GM21447 (cell line): ENCODE data around the gene TMEM164.

Source experiments
- ATAC-seq: cut with Tn5 transposase; IDR thresholded peaks from one replicate; pipeline ENCODE4 v1.9.1; 2021; ENCODE audit not compliant: unreplicated experiment

Gene TMEM164

DNA sequence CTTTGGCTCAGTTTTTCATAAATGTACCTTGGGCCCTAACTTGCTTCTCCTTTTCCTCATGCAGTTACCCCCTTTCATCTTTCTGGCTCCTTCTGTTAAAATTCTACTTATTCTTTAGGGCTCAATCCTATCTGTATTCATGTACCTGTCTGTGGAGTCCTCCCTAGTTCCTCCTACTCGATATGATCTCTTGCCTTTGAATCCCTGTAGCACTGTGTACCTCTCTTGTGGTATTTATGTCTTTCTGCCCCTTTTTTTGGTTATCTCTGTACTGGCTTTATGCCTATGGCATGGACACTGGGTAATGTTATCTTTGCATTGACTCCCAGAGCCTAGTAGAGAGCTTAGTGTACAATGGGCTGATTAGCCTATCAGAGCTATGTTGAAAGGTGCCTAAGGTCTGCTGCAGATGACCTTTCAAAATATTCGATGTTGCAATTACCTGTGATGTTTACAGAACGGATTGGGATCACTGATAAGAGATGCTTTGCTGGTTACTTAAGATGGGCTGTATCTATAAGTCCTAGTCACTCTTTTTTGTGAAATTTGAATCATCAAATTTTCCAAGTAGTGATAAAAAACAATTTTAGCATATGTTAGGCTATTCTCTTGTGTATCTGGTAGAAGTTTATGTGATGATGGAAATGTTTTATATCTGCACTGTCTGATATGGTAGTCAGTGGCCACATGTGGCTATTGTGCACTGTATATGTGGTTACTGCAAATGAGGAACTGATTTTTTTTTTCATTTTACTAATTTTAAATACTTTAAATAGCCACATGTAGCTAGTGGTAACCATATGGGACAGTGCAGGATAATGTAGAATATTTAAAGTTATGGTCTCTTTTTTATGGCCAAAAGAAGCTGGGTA lies 33.5 kb downstream of the TMEM164 start:
- ATAC-seq, result no peak

DNA sequence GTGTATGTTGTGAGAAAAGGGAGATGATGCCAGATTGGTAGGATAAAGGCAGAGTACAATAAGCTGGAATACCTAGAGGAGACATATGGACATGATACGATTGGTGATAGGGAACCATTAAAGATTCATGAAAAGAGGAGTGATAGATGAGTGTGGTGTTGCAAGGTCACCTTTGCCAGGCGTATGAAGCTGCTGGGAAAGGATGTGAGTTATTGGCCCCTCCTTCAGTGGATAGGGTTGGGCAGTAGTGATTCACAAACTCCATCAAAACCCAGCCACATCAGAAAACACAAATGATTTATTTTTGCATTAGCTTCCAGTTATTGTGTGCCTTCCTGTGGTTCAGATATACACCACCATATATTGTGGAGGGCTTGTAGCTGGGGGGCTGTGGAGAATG lies 34.3 kb downstream of the TMEM164 start:
- no peak for ATAC-seq

DNA sequence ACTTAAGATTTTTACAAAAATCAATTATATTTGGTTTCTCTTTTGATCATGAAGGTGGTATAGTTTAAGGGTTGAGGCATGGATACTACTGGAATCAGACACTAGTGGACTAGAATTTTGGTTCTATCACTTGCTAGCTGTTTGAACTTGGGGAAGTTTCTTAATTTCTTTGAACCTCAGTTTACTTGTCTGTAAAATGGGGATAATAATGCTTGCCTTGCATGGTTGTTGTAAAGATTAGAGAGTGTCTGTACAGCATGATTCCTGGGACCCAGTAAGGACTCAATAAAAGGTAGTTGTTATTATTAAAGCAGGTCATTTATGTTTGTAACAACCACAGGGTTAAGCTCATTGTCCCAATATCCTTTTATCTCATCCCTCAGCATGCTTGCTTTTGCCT lies 36.0 kb downstream of the TMEM164 start:
- no peak for ATAC-seq

DNA sequence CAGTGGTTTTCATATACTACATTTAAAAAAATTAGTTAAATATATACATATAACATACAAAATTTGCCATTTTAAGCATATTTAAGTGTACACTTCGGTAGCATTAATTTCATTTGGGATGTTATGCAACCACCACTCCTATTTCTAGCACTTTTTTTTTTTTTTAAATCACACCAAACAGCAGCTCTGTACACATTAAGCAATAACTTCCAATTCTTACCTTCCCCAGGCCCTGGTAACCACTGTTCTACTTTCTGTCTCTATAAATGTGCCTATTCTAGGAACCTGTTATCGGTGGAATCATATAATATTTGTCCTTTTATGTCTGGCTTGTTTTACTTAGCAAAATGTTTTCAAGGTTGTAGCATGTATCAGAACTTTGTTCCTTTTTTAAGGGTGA lies 39.1 kb downstream of the TMEM164 start:
- no peak for ATAC-seq

DNA sequence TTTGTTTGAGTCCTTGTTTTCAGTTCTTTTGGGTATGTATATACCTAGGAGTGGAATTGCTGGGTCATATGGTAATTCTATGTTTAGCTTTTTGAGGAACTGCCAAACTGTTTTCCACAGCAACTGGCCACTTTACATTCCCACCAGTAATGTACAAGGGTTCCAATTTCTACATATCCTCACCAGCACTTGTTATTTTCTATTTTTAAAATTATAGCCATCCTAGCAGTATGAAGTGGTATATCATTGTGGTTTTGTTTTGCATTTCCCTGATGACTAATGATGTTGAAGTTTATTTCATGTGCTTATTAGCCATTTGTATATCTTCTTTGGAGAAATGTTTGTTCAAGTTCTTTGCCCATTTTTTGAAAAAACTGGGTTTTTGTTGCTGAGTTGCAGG lies 39.6 kb downstream of the TMEM164 start:
- no peak for ATAC-seq

DNA sequence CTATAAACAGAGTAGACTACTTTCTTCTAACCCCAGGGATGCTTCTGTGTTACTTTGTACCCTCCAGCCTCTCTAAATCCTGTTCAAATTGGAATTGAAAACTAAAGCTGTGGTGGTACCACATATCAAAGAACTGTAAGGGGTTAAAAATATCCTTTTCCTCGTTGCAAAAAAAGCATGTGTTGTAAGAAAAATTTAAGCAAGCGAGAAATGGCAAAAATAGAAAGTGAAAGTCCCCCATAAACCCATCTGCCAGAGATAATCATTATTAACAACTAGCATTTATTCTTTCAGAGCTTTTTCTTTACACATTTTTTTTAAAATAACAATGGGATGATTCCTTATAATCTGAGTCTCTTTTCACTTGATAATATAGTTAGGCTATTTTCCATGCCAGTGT lies 40.6 kb downstream of the TMEM164 start:
- no peak for ATAC-seq

DNA sequence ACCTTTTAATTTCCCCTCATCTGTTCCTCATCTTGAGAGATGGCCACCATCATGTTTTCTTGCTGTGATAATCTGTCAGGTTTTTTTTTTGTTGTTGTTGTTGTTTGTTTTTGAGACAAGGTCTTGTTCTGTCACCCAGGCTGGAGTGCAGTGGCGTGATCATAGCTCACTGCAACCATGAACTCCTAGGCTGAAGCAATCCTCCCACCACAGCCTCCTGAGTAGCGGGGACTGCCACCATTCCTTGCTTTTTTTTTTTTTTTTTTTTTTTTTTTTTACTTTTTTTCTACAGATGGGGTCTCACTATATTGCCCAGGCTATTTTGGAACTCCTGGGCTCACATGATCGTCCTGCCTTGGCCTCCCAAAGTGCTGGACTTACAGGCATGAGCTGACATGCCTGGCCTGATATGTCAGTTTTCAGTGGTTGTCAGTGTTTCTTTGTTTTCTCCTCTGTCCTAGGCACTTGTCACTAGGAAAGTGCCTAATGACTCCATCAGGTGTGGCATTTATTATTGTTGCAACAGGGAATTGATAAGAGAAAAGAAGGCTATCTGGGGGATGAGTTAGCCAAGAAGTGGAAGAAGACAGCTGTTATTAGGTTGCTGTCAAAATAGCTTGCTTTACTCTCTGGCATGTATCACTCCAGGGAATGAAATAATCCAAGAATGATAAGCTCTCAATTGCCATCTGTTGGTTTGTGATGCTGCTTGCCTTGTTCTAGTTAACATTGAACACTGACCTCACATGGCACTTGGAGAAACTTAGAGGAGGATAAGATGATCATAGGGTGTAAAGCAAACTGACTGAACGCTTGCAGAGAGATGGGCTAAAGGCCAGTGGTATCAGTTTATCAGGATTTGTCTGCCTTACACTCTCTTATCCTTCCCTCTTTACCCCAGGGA lies 41.7 kb downstream of the TMEM164 start:
- ATAC-seq, result no peak

DNA sequence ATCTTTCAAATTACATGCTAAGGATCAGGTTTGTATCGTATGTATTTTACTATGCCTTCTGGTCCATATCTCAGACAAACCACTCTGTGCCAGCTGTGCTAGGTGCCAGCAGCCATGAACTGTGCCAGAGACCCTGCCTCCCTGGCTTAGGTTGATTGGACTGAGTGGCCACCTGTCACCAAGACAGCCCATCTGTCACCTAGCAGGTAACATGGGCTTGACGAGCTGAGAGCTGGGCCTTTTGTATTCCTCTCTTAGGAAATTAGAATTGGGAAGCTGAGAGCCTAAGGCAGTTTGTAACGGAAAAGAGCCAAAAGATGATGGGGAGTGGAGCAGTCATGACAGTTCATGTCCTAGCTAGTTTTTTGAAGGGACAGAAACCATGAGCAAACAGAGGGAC lies 42.5 kb downstream of the TMEM164 start:
- no peak for ATAC-seq

DNA sequence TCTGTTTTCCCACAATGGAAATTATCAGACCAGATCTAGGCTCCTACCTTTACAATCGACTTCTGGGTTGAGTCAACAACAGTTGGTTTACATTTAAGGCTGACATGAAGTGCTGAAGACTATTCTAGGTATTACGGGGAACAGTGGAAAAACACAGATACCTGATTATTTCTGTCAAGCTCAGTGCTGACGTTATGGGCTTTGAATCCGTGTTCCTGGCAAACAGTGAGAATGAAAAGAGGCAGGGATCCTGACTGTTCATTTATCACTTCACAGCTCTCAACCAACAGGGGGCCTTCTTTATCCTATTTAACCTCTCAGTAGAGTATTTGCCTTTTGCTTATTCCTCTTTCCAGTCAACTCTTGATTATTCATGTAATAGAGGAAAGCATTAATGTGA lies 43.1 kb downstream of the TMEM164 start:
- ATAC-seq, result no peak

DNA sequence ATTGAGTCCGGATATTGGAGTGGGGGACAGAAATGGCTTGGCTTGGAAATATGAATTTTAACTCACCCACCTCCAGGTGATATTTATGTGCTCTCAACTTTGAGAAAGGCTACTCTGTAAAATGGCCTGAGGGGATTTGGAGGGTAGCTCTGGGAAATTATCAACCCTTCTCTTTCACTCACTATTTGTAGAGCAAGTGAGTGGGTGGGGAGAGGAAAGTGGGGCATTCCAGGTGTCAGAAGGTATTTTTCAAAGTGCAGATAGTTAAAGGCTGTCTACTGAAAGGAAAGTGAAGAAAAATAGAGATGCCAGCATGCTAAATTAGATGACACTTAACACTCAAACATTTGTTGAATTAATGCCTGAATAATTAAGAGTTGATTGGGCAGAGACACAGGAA lies 44.1 kb downstream of the TMEM164 start:
- ATAC-seq, result no peak

DNA sequence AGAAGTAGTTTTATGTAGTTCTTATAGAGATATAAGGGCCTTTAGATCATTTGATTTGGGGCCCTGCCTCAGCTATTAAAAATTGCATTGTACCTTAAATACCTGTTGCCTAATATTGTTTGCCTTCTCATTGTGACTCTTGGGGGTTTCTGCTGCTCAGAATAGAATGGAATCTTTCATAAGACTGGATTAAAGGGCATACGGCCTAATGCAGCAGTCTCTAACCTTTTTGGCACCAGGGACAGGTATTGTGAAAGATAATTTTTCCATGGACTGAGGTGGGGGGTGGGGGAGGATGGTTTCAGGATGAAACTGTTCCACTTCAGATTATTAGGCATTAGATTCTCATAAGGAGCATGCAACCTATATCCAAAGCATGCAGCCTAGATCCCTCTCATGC lies 46.2 kb downstream of the TMEM164 start:
- no peak for ATAC-seq

DNA sequence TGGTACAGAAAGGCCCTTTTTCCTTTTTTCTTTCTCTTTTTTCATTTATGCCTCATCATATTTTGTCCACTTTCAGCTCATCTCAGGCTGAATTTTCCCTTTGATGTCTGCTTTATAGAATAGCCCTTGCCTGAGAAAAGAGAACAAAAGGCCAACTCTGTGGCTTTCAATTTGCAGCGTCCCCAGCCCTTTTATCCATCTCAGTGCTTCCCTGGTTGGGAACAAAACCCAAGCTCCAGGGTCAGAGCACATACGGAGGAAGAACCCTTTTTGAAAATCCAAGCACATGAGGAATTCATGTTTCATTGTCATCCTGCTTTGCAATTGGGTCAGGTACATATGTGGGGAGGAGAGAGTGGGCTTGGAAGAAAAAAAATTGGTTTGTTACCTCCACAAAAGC lies 47.5 kb downstream of the TMEM164 start:
- ATAC-seq, result no peak

DNA sequence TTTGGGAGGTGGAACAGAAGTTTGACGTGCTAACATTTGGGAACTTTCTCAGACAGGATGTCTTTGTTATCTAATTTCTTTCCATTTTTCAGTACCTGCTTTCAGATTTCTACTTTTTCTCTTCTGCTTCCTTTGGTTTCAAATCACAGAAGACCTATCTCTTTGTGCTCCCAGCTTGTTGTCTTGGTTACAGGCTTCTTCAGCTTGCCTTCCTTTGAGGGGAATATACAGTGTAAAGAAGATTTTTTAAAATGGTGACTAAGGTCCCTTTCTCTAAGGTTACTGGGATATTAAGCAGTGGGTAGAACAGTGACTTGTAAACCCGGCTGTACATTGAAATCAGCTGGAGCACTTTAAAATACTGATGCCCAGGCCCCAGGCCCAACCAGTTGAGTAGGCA lies 48.0 kb downstream of the TMEM164 start:
- no peak for ATAC-seq

DNA sequence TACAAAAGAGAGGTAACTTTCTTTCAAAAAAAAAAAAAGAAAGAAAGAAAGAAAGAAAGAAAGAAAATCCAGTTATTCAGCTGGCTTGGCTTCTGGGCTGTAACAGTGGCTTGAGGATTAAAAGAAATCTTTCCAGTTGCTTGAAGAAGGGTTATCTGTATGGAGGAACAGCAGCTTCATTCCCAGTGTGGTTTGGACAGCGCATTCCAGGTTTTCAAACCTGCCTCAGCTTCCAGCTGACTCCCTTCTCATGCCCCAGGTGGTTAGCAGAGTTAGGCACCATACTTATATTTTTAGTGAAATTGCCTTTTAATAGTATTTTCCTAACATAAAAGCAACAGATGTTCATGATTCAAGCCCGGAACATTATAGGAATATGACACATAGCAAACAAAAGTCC lies 48.6 kb downstream of the TMEM164 start:
- ATAC-seq, result no peak

DNA sequence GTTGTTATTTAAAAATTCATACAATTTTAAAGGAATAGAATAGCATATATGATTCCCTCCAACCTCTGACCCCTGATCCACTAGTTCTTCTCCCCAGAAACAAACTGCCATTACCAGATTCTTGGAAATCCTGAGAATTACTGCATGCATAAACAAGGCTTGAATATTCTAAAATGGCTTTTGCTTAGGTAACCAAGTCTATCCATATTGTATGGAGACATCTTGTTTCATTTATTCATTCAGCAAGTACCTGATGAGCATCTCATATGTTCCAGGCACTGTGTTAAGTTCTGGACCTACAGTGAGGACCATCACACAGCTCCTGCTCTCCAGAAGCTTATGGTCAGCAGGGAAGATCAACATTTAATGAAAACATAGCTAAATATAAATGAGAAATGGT lies 49.4 kb downstream of the TMEM164 start:
- ATAC-seq, result no peak

DNA sequence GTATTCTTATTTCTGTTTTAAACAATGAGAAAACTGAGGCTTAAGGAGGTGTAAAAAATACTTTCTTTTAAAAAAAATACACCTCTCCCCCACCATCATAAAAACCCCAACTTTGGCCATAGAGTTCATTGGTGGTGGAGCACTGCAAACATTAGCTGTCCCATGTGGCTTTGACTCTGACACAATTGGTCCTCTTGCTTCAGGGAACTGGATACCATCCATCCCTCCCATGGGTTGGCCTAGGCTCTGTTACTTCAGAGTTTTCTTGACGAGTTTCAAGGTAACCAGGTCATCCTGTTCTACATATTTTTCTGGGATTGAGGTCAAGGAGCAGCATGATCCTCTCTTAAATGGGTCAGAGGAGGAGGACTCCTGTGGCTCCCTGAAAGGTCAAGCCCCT lies 50.5 kb downstream of the TMEM164 start:
- no peak for ATAC-seq

DNA sequence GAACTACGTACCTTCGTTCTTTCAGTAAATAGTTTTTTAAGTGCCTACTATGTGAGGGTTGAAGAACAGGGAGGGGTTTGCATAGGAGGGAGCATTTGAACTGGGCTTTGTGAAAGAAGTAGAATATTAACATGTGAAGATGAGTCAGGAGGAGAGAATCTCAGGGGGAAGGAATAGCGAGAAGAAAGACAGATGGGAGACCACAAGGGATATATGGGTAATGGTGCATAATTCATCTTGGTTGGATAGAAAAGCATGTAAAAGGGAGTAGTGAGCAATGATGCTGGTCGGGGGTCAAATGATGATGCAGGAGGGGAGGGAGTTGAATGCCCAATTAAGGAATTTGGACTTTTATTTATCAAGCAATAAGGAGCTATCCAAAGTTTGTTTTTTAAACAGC lies 52.7 kb downstream of the TMEM164 start:
- ATAC-seq, result no peak

DNA sequence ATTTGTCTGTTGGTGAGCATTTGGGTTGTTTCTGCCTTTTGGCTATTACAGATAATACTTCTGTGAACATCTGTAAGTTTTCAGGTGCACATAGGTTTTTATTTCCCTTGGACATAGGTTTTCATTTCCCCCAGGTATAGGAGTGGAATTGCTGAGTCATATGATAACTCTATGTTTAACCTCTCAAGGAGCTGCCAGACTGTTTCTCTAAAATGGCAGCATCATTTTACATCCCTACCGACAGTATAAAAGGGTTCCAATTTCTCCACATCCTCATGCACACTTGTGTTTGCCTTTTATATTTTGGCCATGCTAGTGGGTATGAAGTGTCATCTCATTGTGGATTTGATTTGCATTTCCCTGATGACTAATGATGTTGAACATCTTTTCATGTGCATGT lies 53.5 kb downstream of the TMEM164 start:
- ATAC-seq, result no peak

DNA sequence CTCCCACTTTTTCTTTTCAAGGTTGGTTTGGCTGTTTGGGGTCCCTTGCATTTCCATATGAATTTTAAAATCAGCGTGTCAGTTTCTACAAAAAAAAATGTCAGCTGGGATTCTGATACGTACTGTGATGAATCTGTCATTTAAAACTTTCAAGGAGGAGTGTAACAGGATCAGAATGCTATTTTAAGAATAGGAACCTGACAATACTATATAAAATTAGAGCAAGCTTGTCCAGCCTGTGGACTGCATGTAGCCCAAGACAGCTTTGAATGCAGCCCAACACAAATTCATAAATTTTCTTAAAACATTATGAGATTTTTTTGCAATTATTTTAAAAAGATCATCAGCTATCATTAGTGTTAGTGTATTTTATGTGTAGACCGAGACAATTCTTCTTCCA lies 56.5 kb downstream of the TMEM164 start:
- no peak for ATAC-seq

DNA sequence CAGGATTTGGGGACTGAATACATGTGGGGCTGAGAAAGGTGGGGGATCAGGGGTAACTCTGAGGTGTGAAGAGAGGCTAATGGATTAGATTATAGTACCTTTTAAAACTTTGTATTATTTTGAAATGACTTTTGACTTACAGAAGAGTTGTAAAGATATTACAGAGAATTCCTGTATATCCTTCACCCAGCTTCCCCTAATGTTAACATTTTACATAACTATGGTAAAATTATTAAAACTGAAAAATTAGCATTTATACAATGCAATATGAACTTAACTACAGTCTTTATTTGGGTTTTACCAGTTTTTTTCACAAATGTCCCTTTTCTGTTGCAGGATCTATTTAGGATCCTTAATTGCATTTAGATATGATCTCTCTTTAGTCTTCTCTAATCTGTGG lies 57.4 kb downstream of the TMEM164 start:
- ATAC-seq, result no peak

DNA sequence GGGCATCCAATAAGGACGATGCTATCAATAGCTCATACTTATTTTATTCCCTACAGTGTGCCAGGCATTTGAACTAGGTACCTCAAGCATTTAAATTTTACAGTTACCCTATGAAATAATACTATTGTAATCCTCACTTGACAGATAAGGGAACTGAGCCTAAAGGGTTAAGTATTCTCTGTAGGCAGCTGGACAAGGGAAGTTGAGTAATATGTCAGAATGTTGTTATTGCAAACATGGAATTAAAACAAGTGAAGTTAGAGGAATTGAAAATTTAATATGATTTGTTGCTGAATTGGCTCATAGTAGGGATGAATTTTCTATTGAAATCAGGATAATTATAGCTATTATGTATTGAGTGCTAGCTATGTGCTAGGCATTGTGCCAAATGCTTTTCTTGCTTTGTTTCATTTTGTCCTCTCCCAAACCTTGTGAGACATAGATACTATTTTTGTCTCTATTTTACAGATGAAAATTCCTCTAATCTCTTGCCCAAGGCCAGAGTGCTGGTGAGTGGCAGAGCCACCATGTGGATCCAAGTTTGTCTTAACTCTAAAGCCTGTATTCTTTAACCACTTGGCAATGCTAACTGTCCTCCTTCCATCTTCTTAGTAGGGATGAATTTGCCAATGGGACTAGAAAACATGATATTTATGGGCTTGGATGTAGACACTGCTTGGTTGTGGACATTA lies 58.1 kb downstream of the TMEM164 start:
- ATAC-seq, result no peak

DNA sequence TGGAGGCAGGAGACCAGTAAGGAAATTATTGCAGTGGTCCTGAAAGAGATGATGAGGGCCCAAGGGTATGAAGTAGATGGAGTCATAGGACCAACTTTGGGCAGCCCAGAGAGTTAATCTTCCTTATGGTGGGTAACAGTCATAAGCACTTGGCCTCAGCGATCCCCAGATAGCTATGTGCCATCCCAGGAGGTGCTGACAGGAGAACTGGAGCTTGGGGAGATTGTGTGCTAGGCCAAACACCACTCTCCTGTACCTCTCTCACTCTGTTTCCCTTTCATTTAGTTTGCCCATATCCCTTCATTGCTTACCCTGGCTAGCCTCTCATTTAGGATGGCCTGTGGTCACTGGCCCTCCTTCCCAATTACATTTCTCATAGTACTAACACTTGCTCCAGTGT lies 60.0 kb downstream of the TMEM164 start:
- no peak for ATAC-seq
